B cell (primary cell): ENCODE results near the gene TECTA. TPM values are rescaled to one million over a fixed set of nuclear protein-coding genes. Genes with fewer than 3 reads are reported as not detected.

ENCODE experiments used
- ATAC-seq: fragments of 200-7000 bp; cut with Tn5 transposase; one replicate; pipeline ENCODE4 v1.10.0; 2021; ENCODE audit warnings: low read depth, mild to moderate bottlenecking, moderate number of reproducible peaks, moderate library complexity
- CTCF ChIA-PET: fragments of 350-600 bp; sonication (Branson Sonifier 250); formaldehyde crosslinking; loops from one replicate; lab custom pipeline; 2021; ENCODE audit warnings: antibody characterized with exemption, inconsistent platforms; lab: Charles Lee
- POLR2A ChIA-PET: fragments of 350-600 bp; sonication (Branson Sonifier 250); formaldehyde crosslinking; loops from one replicate; lab custom pipeline; 2021; ENCODE audit warnings: antibody characterized with exemption; lab: Charles Lee
- DNase-seq: peaks from one replicate; pipeline ENCODE4 v3.0.0; 2013
- H2AFZ ChIP-seq: 2 replicates; pipeline ENCODE4 v1.6.1; 2012; ENCODE audit warnings: mild to moderate bottlenecking, low read depth, low read length; ENCODE audit not compliant: insufficient read depth, poor library complexity, severe bottlenecking
- H3K27ac ChIP-seq, 2 donors: 1 replicate in 1 of 2; 2 replicates in 1 of 2; pipeline ENCODE4 v1.5.1; 2012 to 2013; ENCODE audit warnings: low read length in 2 of 2, mild to moderate bottlenecking in 2 of 2, moderate library complexity in 1 of 2
- H3K27me3 ChIP-seq, 4 experiments: fragments of 200-600 bp in 1 of 4; sonication (generic) in 1 of 4; replicated peaks in 1 of 4; 1 replicate in 2 of 4; 2 replicates in 2 of 4; pipeline versions ENCODE4 v1.6.1 to v1.7.0; 2013 to 2016; ENCODE audit warnings: low read length in 3 of 4, mild to moderate bottlenecking in 2 of 4, mixed read lengths in 1 of 4, moderate library complexity in 1 of 4; ENCODE audit not compliant: insufficient read depth in 4 of 4, control insufficient read depth in 3 of 4; ENCODE audit errors: control extremely low read depth in 1 of 4
- H3K36me3 ChIP-seq, 2 experiments: replicated peaks in 1 of 2; 1 replicate in 1 of 2; 2 replicates in 1 of 2; pipeline versions ENCODE4 v1.6.1 to v1.7.1; 2013; ENCODE audit warnings: low read length in 1 of 2; ENCODE audit not compliant: insufficient read depth in 2 of 2, control insufficient read depth in 1 of 2; ENCODE audit errors: control extremely low read depth in 1 of 2, extremely low read depth in 1 of 2
- H3K4me1 ChIP-seq, 2 donors: fragments of 200-600 bp in 1 of 2; sonication (generic) in 1 of 2; 1 replicate in 1 of 2; 2 replicates in 1 of 2; pipeline versions ENCODE4 v1.5.1 to v1.6.1; 2013 to 2017; ENCODE audit warnings: low read length in 2 of 2; ENCODE audit not compliant: control insufficient read depth in 2 of 2, insufficient read depth in 2 of 2
- H3K4me2 ChIP-seq: replicated peaks from 2 replicates; pipeline ENCODE3; 2012; ENCODE audit warnings: mild to moderate bottlenecking, low read depth, low read length; ENCODE audit not compliant: poor library complexity, severe bottlenecking
- H3K4me3 ChIP-seq, 5 experiments: fragments of 200-600 bp in 1 of 5; sonication (generic) in 1 of 5; 1 replicate in 3 of 5; 2 replicates in 2 of 5; pipeline versions ENCODE4 v1.5.1 to v1.7.0; 2011 to 2016; ENCODE audit warnings: low read length in 4 of 5, mild to moderate bottlenecking in 4 of 5, low read depth in 2 of 5, control low read depth in 1 of 5, moderate library complexity in 1 of 5; ENCODE audit not compliant: insufficient read depth in 1 of 5; ENCODE audit errors: control extremely low read depth in 1 of 5, extremely low read depth in 1 of 5
- H3K79me2 ChIP-seq: fragments of 200-600 bp; sonication (generic); one replicate; pipeline ENCODE4 v1.6.0; 2016; ENCODE audit warnings: low read length; ENCODE audit not compliant: control insufficient read depth, insufficient read depth
- H3K9ac ChIP-seq: fragments of 200-600 bp; sonication (generic); 2 replicates; pipeline ENCODE4 v1.6.1; 2017; ENCODE audit warnings: mild to moderate bottlenecking, low read length, moderate library complexity
- H3K9me3 ChIP-seq, 3 donors: one replicate each; pipeline versions ENCODE4 v1.6.1 to v1.7.1; 2013; ENCODE audit warnings: low read length in 2 of 3; ENCODE audit not compliant: control insufficient read depth in 2 of 3, insufficient read depth in 1 of 3; ENCODE audit errors: control extremely low read depth in 1 of 3
- H4K20me1 ChIP-seq: 2 replicates; pipeline ENCODE4 v1.6.0; 2012; ENCODE audit warnings: mild to moderate bottlenecking, low read length; ENCODE audit not compliant: insufficient read depth, control insufficient read depth, poor library complexity, severe bottlenecking
- H3K27ac Mint-ChIP-seq: one replicate; pipeline ENCODE4 v1.8.0; 2021; ENCODE audit warnings: mixed read lengths
- H3K27me3 Mint-ChIP-seq: one replicate; pipeline ENCODE4 v1.8.0; 2021; ENCODE audit warnings: mixed read lengths
- H3K4me1 Mint-ChIP-seq: one replicate; pipeline ENCODE4 v1.8.0; 2021; ENCODE audit warnings: mixed read lengths
- H3K4me3 Mint-ChIP-seq: one replicate; pipeline ENCODE4 v1.8.0; 2021; ENCODE audit warnings: mixed read lengths
- H3K9me3 Mint-ChIP-seq: one replicate; pipeline ENCODE4 v1.8.0; 2022; ENCODE audit warnings: mixed read lengths; ENCODE audit not compliant: insufficient read depth
- EZH2 ChIP-seq: IDR thresholded peaks from 2 replicates; pipeline ENCODE4 v1.6.1; 2012; ENCODE audit warnings: borderline replicate concordance, low read depth, mild to moderate bottlenecking, moderate library complexity, low read length; ENCODE audit not compliant: insufficient read depth, poor library complexity, severe bottlenecking
- WGBS: methylation state at CpG from one replicate; pipeline ENCODE4 v1.1.5; 2013; ENCODE audit warnings: missing lambda C conversion rate; ENCODE audit not compliant: insufficient coverage; 5-methylcytosine and 5-hydroxymethylcytosine counted together
- intact Hi-C: fragments of 100-400 bp; cut with micrococcal nuclease; formaldehyde crosslinking; loops from one replicate; pipeline ENCODE4 v1.10.0; 2022
- polyA plus RNA-seq: library from polyadenylated mRNA; depleted of rRNA; stranded (reverse); fragments of >200 nt; gene quantifications from 2 replicates; pipeline ENCODE4 v1.2.3, GENCODE V29; 2012
- total RNA-seq, 2 donors: library from RNA; stranded (reverse); fragments of 120-200 nt in 1 of 2; gene quantifications; 1 replicate in 1 of 2; 2 replicates in 1 of 2; pipeline versions ENCODE4 v1.2.3 to v1.2.4, GENCODE V29; 2013 to 2022
- TF ChIP-seq, protein P1 (sequence below): fragments of 200-600 bp; IDR thresholded peaks from one replicate; pipeline ENCODE4 v1.8.0; 2022; ENCODE audit warnings: antibody characterized with exemption, mild to moderate bottlenecking

Gene TECTA
- total and polyA plus RNA-seq, 2 donors (not counting 1 experiment from before 2014, with no cell fraction given) = 0.47 to 0.51 TPM

GRCh38 chr11:121138259-121138658 is 37.2 kb downstream of the TECTA start:
- Histone ChIP-seq H3K9me3 (no peaks in the 10 kb centered on the region), H3K27ac (no peak overlapping the region), H3K4me2 (no peak overlapping the region), H3K4me1 (no peaks in the 10 kb centered on the region), H3K36me3 (no peaks in the 10 kb centered on the region), H3K79me2 (no peaks in the 10 kb centered on the region), H3K27me3 (no peaks in the 10 kb centered on the region), H4K20me1 (no peaks in the 10 kb centered on the region), H3K9ac (no peak overlapping the region), H2AFZ (no peak overlapping the region), H3K4me3 (no peak overlapping the region)
- Mint-ChIP-seq H3K4me3 (no peak overlapping the region), H3K4me1 (no peaks in the 10 kb centered on the region), H3K27me3 (peaks cover 16% of the 10 kb centered on the region), H3K27ac (no peak overlapping the region), H3K9me3 (no peaks in the 10 kb centered on the region)
- ChIA-PET CTCF (no interaction called here), POLR2A (no interaction called here)
- 85% methylated on average over 5 of the region's 5 CpGs for WGBS
- ATAC-seq = no peak
- no peak for DNase-seq
- TF ChIP-seq, protein P1, sequence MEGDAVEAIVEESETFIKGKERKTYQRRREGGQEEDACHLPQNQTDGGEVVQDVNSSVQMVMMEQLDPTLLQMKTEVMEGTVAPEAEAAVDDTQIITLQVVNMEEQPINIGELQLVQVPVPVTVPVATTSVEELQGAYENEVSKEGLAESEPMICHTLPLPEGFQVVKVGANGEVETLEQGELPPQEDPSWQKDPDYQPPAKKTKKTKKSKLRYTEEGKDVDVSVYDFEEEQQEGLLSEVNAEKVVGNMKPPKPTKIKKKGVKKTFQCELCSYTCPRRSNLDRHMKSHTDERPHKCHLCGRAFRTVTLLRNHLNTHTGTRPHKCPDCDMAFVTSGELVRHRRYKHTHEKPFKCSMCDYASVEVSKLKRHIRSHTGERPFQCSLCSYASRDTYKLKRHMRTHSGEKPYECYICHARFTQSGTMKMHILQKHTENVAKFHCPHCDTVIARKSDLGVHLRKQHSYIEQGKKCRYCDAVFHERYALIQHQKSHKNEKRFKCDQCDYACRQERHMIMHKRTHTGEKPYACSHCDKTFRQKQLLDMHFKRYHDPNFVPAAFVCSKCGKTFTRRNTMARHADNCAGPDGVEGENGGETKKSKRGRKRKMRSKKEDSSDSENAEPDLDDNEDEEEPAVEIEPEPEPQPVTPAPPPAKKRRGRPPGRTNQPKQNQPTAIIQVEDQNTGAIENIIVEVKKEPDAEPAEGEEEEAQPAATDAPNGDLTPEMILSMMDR = no peak
- TF ChIP-seq EZH2 = no peak
- intact Hi-C loops = no loop called here

GRCh38 chr11:121140369-121140768 is 39.3 kb downstream of the TECTA start:
- no peak for DNase-seq
- intact Hi-C loops = no loop called here
- no peaks in the 10 kb centered on the region for H4K20me1 ChIP-seq

More at GRCh38 chr11:121140369-121140768, 39.3 kb downstream of the TECTA start:
- H3K4me3 ChIP-seq = no peak overlapping the region
- no peak overlapping the region for H2AFZ ChIP-seq
- H3K4me1 ChIP-seq = no peaks in the 10 kb centered on the region
- no peak overlapping the region for H3K9ac ChIP-seq
- ChIA-PET POLR2A (no interaction called here), CTCF (no interaction called here)
- Mint-ChIP-seq H3K9me3 (no peaks in the 10 kb centered on the region), H3K27ac (no peak overlapping the region), H3K4me3 (no peak overlapping the region), H3K27me3 (peaks cover 17% of the 10 kb centered on the region), H3K4me1 (no peaks in the 10 kb centered on the region)
- H3K4me2 ChIP-seq = no peak overlapping the region
- 82% methylated on average over 7 of the region's 8 CpGs for WGBS
- no peaks in the 10 kb centered on the region for H3K36me3 ChIP-seq
- peaks cover 0 to 3% (median 0%) of the 10 kb centered on the region in 4 experiments for H3K27me3 ChIP-seq
- TF ChIP-seq, protein P1 = no peak
- TF ChIP-seq EZH2 = no peak
- H3K79me2 ChIP-seq = no peaks in the 10 kb centered on the region
- no peak overlapping the region for H3K27ac ChIP-seq
- no peak for ATAC-seq
- no peaks in the 10 kb centered on the region for H3K9me3 ChIP-seq
